Activated naive CD8-positive, alpha-beta T cell treated with anti-CD3 and anti-CD28 coated beads, Interleukin-2, amount 50 U/mL, for 16 hours (primary cell): ENCODE data around the gene CENPE.

Experiments used
- DNase-seq: peaks from one replicate; pipeline ENCODE4 v3.0.0-alpha.2; 2020; ENCODE audit warnings: low read depth, low spot score

CENPE gene

GRCh38 chr4:103076747-103077347 is 121.3 kb downstream of the CENPE start, which contains the start of gene SLC9B2:
SLC9B2 (minus strand) TSS chr4:103076761; CDS start chr4:103067550, 9,211 bp downstream.
- no peak for DNase-seq

- DNase-seq: peak; percentile 41
These were observed 122.0 kb downstream of the CENPE start for GRCh38 chr4:103075894-103076746.

- no peak for DNase-seq
These were observed 122.7 kb downstream of the CENPE start for GRCh38 chr4:103075435-103075893.

DNA sequence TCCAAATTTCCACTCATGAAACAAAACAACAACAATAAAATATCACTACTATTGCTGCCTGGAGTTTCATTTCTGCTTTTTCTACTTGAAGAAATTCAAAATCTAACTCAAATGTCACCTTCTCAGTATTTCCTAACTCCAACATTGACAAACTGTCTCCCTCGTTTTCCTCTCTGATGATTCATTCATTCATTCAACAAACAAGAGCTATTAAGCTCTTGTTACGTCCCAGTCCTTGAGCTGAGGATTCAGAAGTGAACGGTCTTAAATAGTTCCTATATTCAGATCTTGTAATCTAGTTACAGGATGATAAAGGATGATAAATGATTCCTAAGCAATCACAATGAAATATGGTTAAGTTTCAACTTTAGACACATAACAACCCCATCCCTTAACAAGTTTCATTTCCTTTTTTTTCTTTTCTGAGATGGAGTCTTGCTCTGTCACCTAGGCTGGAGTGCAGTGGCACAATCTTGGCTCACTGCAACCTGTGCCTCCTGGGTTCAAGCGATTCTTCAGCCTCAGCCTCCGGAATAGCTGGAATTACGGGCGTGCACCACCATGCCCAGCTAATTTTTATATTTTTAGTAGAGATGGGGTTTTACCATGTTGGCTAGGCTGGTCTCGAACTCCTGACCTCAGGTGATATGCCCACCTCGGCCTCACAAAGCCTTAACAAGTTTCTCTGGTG is 123.3 kb downstream of the CENPE start:
- DNase-seq: no peak

DNA sequence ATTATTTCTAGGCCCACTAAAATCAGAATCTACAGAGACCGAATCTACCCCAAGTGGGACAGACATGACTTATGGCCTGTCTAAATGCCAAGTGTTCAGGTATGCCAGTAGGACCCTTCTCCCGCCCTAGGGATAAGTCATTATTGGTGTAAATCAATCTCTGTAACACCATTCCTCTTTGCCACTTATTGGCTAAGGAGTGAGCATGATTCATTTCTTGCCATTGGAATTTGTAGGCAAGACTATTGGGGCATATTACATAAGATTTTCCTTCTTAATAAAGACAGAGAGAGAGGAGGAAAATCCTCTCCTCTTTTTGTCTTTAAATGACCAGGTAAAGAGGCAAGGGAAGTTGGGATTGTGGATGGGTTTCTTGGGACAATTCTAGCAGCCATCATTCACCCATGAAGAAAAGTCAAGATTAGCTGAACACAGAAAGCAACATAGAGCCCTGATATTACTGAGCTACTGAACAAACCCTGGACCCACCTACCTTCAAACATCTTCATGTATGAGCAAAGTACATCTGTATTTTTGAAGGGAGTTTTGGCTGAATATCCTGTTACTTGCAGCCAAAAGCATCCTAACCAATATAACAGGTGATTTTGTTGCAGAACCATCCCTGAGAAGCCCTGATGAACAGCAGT is 124.2 kb downstream of the CENPE start:
- DNase-seq: no peak

- DNase-seq: no peak
These were observed 130.1 kb downstream of the CENPE start for GRCh38 chr4:103067841-103068547.

DNA sequence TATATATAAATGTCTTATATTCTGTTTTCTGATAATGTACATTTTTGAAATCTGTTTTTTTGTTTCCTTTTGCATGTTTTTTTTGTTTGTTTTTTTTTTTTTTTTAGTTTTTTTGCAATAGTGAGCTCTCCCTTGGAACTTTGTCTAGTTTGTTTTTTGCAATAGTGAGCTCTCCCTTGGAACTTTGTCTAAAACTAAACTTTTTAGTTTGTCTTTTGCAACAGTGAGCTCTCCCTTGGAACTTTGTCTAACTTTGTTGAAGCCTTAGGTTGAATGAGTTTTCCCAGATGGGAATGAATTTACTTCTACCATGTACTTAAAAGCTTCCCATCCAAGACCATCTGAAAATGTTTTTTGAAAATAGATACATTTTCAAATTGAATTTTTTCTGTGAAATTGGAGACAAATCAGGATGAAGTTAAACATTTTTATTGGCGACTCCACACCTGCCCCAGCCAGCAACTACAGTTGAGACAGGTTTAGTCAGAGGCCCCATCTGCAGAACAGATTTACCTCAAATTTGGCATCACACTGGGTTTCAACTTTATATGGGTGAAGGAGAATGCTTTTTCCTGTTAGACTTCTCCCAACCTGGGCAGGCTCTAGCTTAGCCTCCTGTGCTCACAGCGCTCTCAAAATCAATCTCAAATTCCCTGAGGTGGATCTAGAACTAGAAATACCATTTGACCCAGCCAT is 137.5 kb downstream of the CENPE start:
- DNase-seq: no peak
